ENCODE results near the gene ETS2. TPM values are rescaled to one million over a fixed set of nuclear protein-coding genes. Genes with fewer than 3 reads are reported as not detected.

ETS2 gene
- total and polyA plus RNA-seq, 2 experiments from 2014 or later: 19.5 to 36.8 TPM

DNA sequence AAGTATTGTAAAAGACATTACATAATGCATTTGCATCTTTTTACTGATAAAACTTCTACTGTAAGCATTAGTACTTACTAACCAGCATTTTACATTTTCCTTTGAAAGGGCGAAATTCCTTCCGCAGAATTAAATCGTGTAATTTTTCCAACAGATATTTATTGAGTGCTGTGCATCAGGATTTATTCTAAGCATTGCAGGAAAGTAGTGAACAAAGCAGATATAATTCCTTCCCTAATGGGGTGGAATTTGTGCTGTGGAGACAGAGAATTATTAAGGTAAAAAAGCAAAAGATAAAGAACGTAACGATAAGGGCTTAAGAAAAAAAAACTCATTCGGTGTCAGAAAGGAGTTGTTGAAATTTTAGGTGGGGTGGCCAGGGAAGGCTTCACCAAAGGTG lies 7.6 kb upstream of the ETS2 start:
- DNase-seq (ENCODE audit: low spot score): no peak
- H3K27ac ChIP-seq (ENCODE audit: low read depth): no peak overlapping the region
- peaks cover 7% of the 10 kb centered on the region for H3K27me3 Mint-ChIP-seq (ENCODE audit: insufficient read depth, low read depth, poor library complexity)

More for the DNA sequence above, 7.6 kb upstream of the ETS2 start:
- no peaks in the 10 kb centered on the region for H3F3A ChIP-seq (replicated peaks; ENCODE audit: low read depth)
- no peak for ATAC-seq
- no peak overlapping the region for H2AFZ ChIP-seq
- H3K27me3 ChIP-seq (ENCODE audit: insufficient read depth): no peaks in the 10 kb centered on the region
- no peak overlapping the region for H3K27ac Mint-ChIP-seq
- H3K36me3 ChIP-seq (ENCODE audit: insufficient read depth): no peaks in the 10 kb centered on the region
- H3K4me3 Mint-ChIP-seq: no peak overlapping the region
- H3K4me2 ChIP-seq: no peak overlapping the region
- 0 out of 2 replicates have a peak, but pooled peaks cover 9% of the 10 kb centered on the region for H3K9me2 ChIP-seq (ENCODE audit: insufficient read depth)
- no peaks in the 10 kb centered on the region for H3K79me2 ChIP-seq (replicated peaks; ENCODE audit: insufficient read depth)
- H3K4me1 Mint-ChIP-seq: peaks cover 11% of the 10 kb centered on the region
- H3K9me3 Mint-ChIP-seq: no peaks in the 10 kb centered on the region; the same call in 2 of the 3 replicates
- H4K20me1 ChIP-seq (replicated peaks; ENCODE audit: insufficient read depth): no peaks in the 10 kb centered on the region
- H3K4me1 ChIP-seq (ENCODE audit: insufficient read depth): no peaks in the 10 kb centered on the region
- H3K36me3 Mint-ChIP-seq (ENCODE audit: low read depth): no peaks in the 10 kb centered on the region; the same call in 2 of the 3 replicates
- H3K4me3 ChIP-seq: no peak overlapping the region
- TF ChIP-seq, protein P1, sequence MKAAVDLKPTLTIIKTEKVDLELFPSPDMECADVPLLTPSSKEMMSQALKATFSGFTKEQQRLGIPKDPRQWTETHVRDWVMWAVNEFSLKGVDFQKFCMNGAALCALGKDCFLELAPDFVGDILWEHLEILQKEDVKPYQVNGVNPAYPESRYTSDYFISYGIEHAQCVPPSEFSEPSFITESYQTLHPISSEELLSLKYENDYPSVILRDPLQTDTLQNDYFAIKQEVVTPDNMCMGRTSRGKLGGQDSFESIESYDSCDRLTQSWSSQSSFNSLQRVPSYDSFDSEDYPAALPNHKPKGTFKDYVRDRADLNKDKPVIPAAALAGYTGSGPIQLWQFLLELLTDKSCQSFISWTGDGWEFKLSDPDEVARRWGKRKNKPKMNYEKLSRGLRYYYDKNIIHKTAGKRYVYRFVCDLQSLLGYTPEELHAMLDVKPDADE (IDR thresholded peaks at IDR 0.05): no peak
- TF ChIP-seq CREB1 (CRISPR knock-in tag; IDR thresholded peaks at IDR 0.05; ENCODE audit: low read depth): no peak
- TF ChIP-seq EZH2phosphoT487 (IDR thresholded peaks at IDR 0.05; ENCODE audit: unreplicated experiment): no peak
- TF ChIP-seq, protein P2, sequence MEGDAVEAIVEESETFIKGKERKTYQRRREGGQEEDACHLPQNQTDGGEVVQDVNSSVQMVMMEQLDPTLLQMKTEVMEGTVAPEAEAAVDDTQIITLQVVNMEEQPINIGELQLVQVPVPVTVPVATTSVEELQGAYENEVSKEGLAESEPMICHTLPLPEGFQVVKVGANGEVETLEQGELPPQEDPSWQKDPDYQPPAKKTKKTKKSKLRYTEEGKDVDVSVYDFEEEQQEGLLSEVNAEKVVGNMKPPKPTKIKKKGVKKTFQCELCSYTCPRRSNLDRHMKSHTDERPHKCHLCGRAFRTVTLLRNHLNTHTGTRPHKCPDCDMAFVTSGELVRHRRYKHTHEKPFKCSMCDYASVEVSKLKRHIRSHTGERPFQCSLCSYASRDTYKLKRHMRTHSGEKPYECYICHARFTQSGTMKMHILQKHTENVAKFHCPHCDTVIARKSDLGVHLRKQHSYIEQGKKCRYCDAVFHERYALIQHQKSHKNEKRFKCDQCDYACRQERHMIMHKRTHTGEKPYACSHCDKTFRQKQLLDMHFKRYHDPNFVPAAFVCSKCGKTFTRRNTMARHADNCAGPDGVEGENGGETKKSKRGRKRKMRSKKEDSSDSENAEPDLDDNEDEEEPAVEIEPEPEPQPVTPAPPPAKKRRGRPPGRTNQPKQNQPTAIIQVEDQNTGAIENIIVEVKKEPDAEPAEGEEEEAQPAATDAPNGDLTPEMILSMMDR (conservative IDR thresholded peaks at IDR 0.05; ENCODE audit: low read depth in 2 of 2): no peak
- TF ChIP-seq STAT1 (IDR thresholded peaks at IDR 0.05; ENCODE audit: unreplicated experiment): no peak
- TF ChIP-seq, protein P3, sequence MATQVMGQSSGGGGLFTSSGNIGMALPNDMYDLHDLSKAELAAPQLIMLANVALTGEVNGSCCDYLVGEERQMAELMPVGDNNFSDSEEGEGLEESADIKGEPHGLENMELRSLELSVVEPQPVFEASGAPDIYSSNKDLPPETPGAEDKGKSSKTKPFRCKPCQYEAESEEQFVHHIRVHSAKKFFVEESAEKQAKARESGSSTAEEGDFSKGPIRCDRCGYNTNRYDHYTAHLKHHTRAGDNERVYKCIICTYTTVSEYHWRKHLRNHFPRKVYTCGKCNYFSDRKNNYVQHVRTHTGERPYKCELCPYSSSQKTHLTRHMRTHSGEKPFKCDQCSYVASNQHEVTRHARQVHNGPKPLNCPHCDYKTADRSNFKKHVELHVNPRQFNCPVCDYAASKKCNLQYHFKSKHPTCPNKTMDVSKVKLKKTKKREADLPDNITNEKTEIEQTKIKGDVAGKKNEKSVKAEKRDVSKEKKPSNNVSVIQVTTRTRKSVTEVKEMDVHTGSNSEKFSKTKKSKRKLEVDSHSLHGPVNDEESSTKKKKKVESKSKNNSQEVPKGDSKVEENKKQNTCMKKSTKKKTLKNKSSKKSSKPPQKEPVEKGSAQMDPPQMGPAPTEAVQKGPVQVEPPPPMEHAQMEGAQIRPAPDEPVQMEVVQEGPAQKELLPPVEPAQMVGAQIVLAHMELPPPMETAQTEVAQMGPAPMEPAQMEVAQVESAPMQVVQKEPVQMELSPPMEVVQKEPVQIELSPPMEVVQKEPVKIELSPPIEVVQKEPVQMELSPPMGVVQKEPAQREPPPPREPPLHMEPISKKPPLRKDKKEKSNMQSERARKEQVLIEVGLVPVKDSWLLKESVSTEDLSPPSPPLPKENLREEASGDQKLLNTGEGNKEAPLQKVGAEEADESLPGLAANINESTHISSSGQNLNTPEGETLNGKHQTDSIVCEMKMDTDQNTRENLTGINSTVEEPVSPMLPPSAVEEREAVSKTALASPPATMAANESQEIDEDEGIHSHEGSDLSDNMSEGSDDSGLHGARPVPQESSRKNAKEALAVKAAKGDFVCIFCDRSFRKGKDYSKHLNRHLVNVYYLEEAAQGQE (IDR thresholded peaks at IDR 0.05; ENCODE audit: unreplicated experiment): no peak
- TF ChIP-seq NANOG (IDR thresholded peaks at IDR 0.05; ENCODE audit: borderline replicate concordance): no peak
- TF ChIP-seq, protein P4, sequence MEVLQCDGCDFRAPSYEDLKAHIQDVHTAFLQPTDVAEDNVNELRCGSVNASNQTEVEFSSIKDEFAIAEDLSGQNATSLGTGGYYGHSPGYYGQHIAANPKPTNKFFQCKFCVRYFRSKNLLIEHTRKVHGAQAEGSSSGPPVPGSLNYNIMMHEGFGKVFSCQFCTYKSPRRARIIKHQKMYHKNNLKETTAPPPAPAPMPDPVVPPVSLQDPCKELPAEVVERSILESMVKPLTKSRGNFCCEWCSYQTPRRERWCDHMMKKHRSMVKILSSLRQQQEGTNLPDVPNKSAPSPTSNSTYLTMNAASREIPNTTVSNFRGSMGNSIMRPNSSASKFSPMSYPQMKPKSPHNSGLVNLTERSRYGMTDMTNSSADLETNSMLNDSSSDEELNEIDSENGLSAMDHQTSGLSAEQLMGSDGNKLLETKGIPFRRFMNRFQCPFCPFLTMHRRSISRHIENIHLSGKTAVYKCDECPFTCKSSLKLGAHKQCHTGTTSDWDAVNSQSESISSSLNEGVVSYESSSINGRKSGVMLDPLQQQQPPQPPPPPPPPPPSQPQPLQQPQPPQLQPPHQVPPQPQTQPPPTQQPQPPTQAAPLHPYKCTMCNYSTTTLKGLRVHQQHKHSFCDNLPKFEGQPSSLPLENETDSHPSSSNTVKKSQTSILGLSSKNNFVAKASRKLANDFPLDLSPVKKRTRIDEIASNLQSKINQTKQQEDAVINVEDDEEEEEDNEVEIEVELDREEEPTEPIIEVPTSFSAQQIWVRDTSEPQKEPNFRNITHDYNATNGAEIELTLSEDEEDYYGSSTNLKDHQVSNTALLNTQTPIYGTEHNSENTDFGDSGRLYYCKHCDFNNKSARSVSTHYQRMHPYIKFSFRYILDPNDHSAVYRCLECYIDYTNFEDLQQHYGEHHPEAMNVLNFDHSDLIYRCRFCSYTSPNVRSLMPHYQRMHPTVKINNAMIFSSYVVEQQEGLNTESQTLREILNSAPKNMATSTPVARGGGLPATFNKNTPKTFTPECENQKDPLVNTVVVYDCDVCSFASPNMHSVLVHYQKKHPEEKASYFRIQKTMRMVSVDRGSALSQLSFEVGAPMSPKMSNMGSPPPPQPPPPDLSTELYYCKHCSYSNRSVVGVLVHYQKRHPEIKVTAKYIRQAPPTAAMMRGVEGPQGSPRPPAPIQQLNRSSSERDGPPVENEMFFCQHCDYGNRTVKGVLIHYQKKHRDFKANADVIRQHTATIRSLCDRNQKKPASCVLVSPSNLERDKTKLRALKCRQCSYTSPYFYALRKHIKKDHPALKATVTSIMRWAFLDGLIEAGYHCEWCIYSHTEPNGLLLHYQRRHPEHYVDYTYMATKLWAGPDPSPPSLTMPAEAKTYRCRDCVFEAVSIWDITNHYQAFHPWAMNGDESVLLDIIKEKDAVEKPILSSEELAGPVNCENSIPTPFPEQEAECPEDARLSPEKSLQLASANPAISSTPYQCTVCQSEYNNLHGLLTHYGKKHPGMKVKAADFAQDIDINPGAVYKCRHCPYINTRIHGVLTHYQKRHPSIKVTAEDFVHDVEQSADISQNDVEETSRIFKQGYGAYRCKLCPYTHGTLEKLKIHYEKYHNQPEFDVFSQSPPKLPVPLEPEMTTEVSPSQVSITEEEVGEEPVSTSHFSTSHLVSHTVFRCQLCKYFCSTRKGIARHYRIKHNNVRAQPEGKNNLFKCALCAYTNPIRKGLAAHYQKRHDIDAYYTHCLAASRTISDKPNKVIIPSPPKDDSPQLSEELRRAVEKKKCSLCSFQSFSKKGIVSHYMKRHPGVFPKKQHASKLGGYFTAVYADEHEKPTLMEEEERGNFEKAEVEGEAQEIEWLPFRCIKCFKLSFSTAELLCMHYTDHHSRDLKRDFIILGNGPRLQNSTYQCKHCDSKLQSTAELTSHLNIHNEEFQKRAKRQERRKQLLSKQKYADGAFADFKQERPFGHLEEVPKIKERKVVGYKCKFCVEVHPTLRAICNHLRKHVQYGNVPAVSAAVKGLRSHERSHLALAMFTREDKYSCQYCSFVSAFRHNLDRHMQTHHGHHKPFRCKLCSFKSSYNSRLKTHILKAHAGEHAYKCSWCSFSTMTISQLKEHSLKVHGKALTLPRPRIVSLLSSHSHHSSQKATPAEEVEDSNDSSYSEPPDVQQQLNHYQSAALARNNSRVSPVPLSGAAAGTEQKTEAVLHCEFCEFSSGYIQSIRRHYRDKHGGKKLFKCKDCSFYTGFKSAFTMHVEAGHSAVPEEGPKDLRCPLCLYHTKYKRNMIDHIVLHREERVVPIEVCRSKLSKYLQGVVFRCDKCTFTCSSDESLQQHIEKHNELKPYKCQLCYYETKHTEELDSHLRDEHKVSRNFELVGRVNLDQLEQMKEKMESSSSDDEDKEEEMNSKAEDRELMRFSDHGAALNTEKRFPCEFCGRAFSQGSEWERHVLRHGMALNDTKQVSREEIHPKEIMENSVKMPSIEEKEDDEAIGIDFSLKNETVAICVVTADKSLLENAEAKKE (CRISPR knock-in tag; IDR thresholded peaks at IDR 0.05): no peak
- TF ChIP-seq ZNF331 (CRISPR knock-in tag; IDR thresholded peaks at IDR 0.05; ENCODE audit: low read depth): no peak
- no peak for TF ChIP-seq POLR2AphosphoS5 (IDR thresholded peaks at IDR 0.05; ENCODE audit: low read depth)
- TF ChIP-seq JUNB (IDR thresholded peaks at IDR 0.05; ENCODE audit: unreplicated experiment): no peak
- no peak for TF ChIP-seq ZNF114 (CRISPR knock-in tag; IDR thresholded peaks at IDR 0.05)
- no peak for TF ChIP-seq EZH2 (IDR thresholded peaks at IDR 0.05; ENCODE audit: low read depth, unreplicated experiment)

Data from GM23338 (cell line).